Measurements from ENCODE around the gene MSRB3. TPM values are rescaled to one million over a fixed set of nuclear protein-coding genes. Genes with fewer than 3 reads are reported as not detected.

The MSRB3 gene
- total and polyA plus RNA-seq, 2 of the 4 experiments (the other 2 are of a cell fraction), result 31.7 to 35.7 TPM

DNA sequence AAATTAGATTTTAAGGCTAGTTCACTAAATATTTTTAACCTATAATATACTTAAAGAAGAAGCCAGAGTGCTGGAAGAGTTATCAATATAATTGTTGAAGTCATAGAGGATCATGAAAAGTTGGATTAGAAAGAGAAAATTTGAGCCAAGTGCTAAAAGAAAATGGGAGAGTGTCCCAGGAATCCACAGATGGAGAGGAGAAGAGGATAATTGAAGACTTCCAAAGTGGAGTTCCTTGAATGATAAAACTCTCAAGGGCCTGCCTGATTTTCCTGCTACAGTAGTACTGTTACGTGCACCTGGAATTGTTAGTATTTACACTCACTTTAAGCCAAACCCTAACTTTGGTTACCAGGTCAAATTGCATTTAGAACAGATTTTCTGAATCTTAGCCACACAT lies 113.2 kb downstream of the MSRB3 start:
- peaks cover 3% of the 10 kb centered on the region; the same call in 1 of the 2 replicates for H3K9me3 ChIP-seq (ENCODE audit: control insufficient read depth, insufficient read depth, low read length)
- dilution Hi-C loops (cut with HindIII; ENCODE audit: low sequenced_read_pairs, unreplicated experiment) (no loop called here), intact Hi-C loops (cut with micrococcal nuclease) (no loop called here), in situ Hi-C loops (cut with MboI; ENCODE audit: low sequenced_read_pairs) (no loop called here)
- no peak overlapping the region for H4K91ac ChIP-seq (ENCODE audit: insufficient read depth, low read depth, low read length)
- H4K5ac ChIP-seq (ENCODE audit: low read depth, low read length), result no peak overlapping the region
- no peak overlapping the region for H3K18ac ChIP-seq (ENCODE audit: low read depth, low read length)
- no peak overlapping the region for H3K56ac ChIP-seq (ENCODE audit: extremely low read depth, insufficient read depth, low read length)
- no peak overlapping the region for H2AK5ac ChIP-seq (ENCODE audit: low read depth, low read length)
- DNase-seq (no peak), ATAC-seq (ENCODE audit: low read depth) (no peak)
- H3K4ac ChIP-seq (ENCODE audit: low read depth, low read length), result no peak overlapping the region
- peaks cover 3% of the 10 kb centered on the region; the same call in 1 of the 2 replicates for H3K9me1 ChIP-seq (ENCODE audit: insufficient read depth, low read length)
- no peak overlapping the region for H2AFZ ChIP-seq (replicated peaks; ENCODE audit: low read length, poor library complexity)
- no peaks in the 10 kb centered on the region for H4K20me1 ChIP-seq (ENCODE audit: insufficient read depth, low read length)
- CTCF ChIA-PET, result no interaction called here
- no peak overlapping the region for H2BK15ac ChIP-seq (ENCODE audit: low read depth, low read length)
- no peak overlapping the region for H2BK120ac ChIP-seq (ENCODE audit: low read depth, low read length)
- WGBS, 2 experiments (ENCODE audit: extremely low coverage in 2 of 2, insufficient read length in 1 of 2), result no CpG with 5 or more reads among the region's 1 CpG
- no peak overlapping the region for H3K27ac ChIP-seq (ENCODE audit: insufficient read depth, low read length)
- no peak overlapping the region for H3K4me3 ChIP-seq (ENCODE audit: insufficient read depth, low read depth, low read length)
- no peak overlapping the region for H3K23ac ChIP-seq (ENCODE audit: low read depth, low read length)
- POLR2A ChIA-PET (ENCODE audit: unreplicated experiment), result no interaction called here
- no peaks in the 10 kb centered on the region for H3K27me3 ChIP-seq (ENCODE audit: control insufficient read depth, insufficient read depth, low read length)
- H3K79me1 ChIP-seq (ENCODE audit: low read depth in 1 of 2, low read length in 2 of 2), result peaks cover 13 to 18% of the 10 kb centered on the region in 2 experiments
- no peak overlapping the region for H3K9ac ChIP-seq (ENCODE audit: low read depth, low read length)
- TF ChIP-seq, protein P1, sequence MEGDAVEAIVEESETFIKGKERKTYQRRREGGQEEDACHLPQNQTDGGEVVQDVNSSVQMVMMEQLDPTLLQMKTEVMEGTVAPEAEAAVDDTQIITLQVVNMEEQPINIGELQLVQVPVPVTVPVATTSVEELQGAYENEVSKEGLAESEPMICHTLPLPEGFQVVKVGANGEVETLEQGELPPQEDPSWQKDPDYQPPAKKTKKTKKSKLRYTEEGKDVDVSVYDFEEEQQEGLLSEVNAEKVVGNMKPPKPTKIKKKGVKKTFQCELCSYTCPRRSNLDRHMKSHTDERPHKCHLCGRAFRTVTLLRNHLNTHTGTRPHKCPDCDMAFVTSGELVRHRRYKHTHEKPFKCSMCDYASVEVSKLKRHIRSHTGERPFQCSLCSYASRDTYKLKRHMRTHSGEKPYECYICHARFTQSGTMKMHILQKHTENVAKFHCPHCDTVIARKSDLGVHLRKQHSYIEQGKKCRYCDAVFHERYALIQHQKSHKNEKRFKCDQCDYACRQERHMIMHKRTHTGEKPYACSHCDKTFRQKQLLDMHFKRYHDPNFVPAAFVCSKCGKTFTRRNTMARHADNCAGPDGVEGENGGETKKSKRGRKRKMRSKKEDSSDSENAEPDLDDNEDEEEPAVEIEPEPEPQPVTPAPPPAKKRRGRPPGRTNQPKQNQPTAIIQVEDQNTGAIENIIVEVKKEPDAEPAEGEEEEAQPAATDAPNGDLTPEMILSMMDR (conservative IDR thresholded peaks at IDR 0.05; ENCODE audit: low read depth, low read length), result no peak
- no peak for TF ChIP-seq CHD1 (IDR thresholded peaks at IDR 0.05; ENCODE audit: low read depth, low read length)
- TF ChIP-seq MXI1 (IDR thresholded peaks at IDR 0.05; ENCODE audit: borderline replicate concordance, low read depth, low read length), result no peak
- TF ChIP-seq BHLHE40 (IDR thresholded peaks at IDR 0.05; ENCODE audit: low read depth, low read length), result no peak
- no peak for TF ChIP-seq FOS (IDR thresholded peaks at IDR 0.05; ENCODE audit: low read depth, low read length)
- TF ChIP-seq RCOR1 (IDR thresholded peaks at IDR 0.05; ENCODE audit: insufficient replicate concordance, low read length), result no peak
- H2BK5ac ChIP-seq (ENCODE audit: low read depth, low read length, poor library complexity, severe bottlenecking), result no peak overlapping the region
- H3K4me2 ChIP-seq (ENCODE audit: low read depth, low read length), result no peak overlapping the region
- H3K4me1 ChIP-seq (ENCODE audit: control insufficient read depth, insufficient read depth, low read length), result peaks cover 2% of the 10 kb centered on the region; the same call in 1 of the 2 replicates
- H2BK20ac ChIP-seq (ENCODE audit: low read depth, low read length), result no peak overlapping the region
- H3K36me3 ChIP-seq (ENCODE audit: control insufficient read depth, insufficient read depth, low read length), result no peaks in the 10 kb centered on the region
- H3K14ac ChIP-seq (replicated peaks; ENCODE audit: low read depth, low read length), result no peak overlapping the region
- no peak overlapping the region for H2AK9ac ChIP-seq (replicated peaks; ENCODE audit: low read depth, low read length, poor library complexity)
- no peak overlapping the region for H4K8ac ChIP-seq (ENCODE audit: low read depth in 2 of 2, low read length in 2 of 2)
- BruUV-seq (replicated peaks), result no TSS peak

Data from IMR-90 (cell line).